GM18517 (cell line): ENCODE data around the gene CTNNA3.

Experiments
- ATAC-seq: cut with Tn5 transposase; IDR thresholded peaks from one replicate; pipeline ENCODE4 v1.9.1; 2021; ENCODE audit warnings: mild to moderate bottlenecking, moderate library complexity; ENCODE audit not compliant: unreplicated experiment

CTNNA3 gene

DNA sequence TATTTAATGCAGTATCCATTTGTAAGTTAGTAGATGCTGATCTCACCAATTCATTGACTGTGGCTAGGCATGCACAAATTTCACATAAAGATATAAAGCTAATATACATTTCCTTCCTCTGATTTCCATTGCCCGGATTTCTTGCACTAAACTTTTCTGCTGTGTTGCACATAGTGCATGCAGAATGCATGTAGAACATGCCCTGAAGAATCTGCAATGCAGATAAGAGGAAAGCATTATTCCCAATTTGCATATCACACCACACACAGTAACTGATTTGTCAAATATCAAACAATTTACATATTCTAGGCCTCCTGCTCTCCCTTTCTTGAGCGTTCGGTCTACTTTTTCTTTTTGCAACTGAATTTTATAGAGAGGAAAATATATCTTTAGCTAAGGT is 646.0 kb downstream of the CTNNA3 start:
- ATAC-seq, result no peak

DNA sequence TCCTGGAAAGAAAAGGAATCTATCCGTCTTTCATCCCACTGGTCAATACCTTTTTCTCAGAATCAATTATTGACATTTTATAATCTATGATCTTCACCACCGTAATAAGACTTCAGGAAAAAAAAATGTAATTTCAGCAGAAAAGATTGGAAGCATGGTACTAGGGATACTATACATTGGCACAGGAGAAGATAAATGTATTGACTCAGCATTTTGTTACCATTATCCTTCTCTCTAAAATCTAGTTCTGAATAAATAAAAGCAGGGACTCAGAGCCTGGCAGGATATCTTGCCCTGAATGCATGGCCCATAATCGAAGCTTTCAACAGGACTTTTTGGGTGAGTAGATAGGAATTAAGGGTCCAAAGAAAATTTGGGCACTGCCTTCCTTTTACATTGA is 649.5 kb downstream of the CTNNA3 start:
- no peak for ATAC-seq

DNA sequence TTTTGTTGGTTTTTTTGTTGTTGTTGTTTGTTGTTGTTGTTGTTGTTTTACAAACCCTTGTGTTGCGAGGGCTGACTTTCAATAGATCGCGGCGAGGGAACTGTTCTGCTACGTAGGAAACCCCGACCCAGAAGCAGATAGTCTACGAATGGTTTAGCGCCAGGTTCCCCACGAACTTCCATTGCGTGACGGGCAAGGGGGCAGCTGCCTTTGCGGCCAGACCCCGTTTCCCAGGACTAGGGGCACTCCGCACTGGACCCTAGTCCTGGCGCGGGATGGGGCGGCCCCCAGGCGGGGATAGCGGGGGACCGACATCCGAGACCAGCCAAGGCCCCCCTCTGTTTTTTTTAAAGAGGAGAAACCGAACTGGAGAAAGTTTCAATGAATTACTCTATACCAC is 650.6 kb downstream of the CTNNA3 start:
- no peak for ATAC-seq

DNA sequence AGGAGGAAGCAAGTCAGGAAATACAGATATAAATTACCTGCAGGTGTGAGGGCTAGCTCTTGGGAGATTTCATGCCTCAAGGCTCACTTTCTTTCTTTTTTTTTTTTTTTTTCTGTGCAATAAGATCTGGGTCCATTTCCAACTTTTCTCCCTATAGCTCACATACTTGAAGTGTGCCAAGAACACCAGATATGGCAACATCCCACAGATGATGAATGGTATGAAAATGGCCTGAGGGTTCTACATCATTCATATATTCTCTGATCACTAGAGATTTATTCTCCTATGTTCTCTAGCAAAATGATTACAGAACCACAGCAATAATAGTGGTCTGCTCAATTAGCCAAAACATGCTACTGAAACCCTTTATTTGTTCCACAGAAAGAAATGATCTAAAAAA is 653.0 kb downstream of the CTNNA3 start:
- no peak for ATAC-seq

DNA sequence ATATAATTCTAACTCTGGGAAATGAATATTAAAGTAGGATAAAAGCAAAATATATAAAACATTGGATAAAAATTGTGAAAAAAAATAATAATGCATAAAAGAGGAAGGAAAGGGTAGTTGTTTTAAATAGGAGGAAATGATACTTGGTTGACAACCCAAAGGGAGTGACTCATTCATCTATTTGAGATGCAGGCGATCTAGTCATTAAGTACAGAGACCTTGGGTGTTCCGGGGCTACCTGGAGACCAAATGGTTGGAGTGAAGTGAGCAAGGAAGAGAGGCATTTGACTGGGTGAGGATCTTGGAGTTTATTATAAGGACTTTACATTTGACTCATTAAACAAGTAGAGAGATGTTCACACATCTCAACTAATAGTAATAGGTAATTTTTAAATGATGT is 659.2 kb downstream of the CTNNA3 start:
- no peak for ATAC-seq

DNA sequence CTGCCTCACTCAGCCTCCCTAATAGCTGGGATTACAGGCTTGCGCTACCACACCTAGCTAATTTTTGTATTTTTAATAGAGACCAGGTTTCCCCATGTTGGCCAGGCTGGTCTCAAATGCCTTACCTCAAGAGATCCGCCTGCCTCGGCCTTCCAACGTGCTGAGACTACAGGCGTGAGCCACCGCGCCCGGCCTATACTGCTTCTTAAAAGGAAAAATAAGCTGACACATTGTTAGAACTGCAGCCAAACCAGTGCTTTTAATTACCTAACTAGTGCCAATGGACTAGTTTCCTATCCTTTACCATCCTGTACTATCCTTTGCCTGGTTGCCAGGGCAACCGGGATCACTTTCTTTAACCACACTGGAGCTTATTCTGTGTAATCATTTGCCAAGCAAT is 662.1 kb downstream of the CTNNA3 start:
- ATAC-seq, result no peak

DNA sequence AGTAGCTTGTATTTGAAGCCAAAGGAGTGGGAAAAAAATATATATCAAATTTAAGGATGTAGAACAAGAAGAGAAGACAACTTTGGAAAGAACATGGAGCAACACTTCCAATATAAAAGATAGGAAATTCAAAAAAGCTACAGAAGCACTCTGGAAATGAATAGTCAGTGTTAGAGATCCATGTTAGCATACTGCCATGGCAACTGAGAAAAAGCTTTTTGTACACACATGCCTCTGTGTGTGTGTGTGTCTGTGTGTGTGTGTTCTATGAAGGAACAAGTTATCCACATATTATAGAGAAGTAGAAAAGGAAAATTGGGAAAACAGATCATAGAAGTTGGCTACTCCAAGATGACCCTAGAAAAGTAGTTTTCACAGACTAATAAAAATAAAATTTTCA is 673.9 kb downstream of the CTNNA3 start:
- ATAC-seq, result no peak

- ATAC-seq, result no peak
Measured at GRCh38 chr10:67017218-67017617, 678.8 kb downstream of the CTNNA3 start.

GRCh38 chr10:67015225-67015624 is 680.8 kb downstream of the CTNNA3 start:
- ATAC-seq, result no peak

DNA sequence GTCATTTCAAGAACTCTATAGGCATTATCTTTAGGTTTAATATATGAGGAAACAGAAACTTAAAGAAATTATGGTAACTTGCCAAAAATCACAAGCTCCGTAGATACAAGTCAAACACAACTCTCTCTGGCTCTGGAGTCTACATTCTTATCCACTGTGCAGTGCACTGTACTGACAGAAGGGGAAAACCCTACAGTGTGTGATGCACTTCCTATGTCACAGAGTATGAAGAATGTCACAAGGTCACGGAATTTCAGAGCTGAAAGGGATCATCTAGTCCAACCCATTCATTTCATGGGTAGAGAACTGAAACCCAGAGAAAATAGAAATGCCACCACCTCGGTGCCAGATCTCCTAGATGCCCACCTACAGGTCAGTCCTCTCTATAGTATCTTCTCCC is 684.0 kb downstream of the CTNNA3 start:
- no peak for ATAC-seq

GRCh38 chr10:67011480-67011879 is 684.5 kb downstream of the CTNNA3 start:
- no peak for ATAC-seq

DNA sequence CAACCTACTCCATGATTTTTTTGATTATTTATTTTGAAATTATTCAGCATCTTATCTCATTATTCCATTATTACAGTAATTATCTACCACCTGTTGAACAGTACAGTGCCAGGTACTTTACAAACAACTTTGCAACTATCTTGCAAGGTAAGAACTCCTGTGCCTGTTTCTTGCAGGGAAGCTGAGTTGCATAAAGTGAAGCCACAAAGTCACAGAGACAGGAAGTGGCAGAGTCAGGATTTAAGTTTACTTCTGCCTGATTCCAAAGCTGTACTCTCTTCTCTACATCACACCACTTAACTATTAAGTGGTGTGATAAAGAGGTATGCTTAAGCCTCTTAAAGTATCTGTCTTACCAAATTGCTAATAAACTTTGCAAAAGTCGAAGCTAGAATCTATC is 690.0 kb downstream of the CTNNA3 start:
- no peak for ATAC-seq

- no peak for ATAC-seq
Measured at GRCh38 chr10:67004690-67005089, 691.3 kb downstream of the CTNNA3 start.

DNA sequence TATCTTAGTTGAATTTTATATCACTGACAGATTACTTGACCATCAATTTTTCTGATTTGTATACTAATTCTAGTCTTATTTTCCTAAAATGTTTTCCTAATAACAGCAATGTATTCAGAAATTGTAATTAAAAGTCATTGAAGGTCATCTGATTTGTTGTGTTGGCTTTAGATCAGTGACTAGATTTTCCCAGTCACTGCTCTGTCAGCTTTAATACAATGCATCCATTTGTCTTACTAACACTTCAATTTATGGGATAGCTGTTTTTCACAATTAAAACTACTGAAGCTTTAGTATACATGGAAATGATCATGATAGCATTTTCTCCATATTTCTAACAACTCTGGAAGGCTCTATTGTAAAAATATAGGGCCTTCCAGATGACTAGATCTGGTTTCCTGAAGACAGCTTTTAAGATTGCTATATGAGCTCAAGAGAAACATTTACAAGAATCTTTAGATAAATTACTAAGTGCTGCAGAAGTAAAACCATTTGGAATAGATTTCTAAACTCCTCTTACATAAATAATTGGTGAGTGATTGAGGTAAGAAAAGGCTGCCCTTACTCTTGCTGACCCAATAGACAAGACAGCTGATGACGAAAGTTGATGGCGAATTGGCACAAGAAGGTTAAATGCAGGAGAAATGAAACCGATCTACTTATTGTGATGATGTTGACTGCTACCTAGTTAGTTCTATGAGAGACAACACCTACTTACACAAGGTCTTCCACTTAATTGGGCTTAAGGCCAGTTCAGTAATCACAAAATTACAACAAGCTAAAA is 696.0 kb downstream of the CTNNA3 start:
- ATAC-seq, result no peak

DNA sequence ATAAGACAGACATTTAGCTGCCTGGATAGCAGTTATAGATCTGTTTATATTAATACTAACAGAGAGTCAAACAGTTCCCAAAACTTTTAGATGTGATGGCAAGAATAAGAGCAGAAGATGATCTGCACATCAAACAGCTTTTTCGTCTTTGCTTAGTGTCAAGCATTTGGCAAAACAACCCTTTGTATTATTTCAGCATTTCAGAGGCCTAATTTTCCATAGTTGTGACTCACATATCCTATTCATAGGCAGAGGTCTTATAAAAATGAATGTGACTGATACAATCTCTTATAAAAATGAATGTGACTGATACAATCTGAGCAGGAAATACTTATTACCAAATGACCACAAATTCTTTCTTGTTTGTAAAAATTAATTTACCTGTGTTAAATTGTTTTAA is 699.0 kb downstream of the CTNNA3 start:
- ATAC-seq, result no peak

DNA sequence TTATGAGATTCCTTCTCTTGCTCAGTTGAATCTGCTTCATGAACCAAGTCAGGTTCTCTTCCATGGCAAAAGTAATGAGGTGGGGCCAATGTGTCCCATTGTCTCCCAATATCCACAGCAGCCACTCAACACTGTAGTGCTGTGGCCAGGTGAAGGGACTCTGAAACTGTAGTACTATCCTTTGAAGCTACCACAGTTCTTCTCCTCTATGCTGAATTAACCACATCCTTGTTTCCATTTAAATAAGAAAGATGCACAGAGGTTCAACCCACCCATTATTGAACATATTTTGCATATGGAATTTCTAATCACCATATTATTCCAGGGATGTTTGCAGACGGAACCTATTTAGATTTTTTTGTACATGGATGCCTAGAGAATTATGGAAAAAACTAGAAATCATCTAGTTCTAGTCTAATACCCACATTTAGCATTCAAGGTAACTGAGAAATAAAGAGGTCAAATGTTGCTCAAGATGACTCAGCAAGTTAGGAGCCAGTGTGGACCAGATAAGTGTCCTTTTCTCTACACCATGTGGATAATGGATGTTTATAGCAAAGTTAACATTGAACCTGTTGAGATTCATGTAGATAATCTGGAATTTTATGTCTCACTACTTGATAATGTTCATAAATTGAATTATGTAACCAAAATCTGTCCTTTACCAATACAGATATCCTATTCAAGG is 705.7 kb downstream of the CTNNA3 start:
- ATAC-seq, result no peak

- ATAC-seq, result no peak
Measured at GRCh38 chr10:66983475-66983818, 712.5 kb downstream of the CTNNA3 start.

- no peak for ATAC-seq
Measured at GRCh38 chr10:66982792-66983474, 713.1 kb downstream of the CTNNA3 start.

GRCh38 chr10:66982053-66982420 is 714.0 kb downstream of the CTNNA3 start:
- ATAC-seq, result no peak

DNA sequence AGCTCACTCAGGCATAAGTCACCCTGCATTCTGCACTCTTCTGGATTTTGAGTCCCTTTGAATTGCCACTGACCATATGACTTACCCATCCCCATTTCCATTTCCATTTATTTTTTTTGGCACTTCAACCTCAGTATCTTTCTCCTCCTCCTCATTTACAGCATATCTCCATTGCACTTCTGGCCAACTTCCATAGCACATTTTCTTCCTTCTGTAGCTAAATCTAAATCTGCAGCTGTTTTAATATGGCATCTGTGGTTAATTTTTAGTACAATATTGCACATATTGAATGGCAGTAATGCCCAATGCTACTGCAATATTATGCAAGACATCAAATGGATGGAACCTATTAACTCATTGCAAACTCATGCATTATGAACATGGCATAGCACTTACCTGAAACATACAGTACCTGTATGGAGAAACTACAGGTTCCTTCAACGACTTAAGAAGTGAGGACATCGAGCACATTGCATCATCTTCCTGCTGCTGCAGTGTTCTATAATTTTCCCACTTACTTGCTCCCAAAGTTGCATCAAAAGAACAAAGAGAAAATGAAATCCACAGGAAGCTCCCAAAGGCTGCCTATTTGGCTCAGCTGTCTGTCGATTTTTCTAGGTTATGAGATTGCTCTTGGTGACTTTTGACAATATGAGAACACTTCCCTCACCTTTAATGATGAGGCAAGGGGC is 714.5 kb downstream of the CTNNA3 start:
- ATAC-seq, result no peak

DNA sequence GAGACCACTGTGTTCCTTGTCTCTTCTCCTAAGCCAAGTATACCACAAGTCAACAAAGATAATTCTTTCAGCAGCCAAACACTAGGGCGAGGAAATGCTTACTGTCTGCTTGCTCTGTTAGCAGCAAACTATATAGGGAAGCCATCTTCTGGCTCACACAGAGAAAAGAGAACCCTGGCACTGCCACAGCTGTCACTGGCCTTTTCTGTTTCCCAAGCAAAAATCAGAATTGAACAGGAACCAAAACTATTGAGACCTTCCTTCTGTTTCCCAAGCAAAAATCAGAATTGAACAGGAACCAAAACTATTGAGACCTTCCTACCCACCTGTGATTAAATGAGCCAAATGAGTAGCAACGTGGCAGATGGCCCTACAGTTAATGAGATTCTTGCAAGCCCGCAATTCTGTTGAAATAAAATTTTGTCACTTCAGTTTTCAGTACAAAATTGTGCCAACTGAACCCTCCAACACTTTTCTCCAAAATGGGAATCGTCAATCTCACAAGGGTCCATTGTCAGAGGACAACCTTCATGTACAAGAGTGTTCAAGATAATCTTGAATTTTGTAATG is 715.7 kb downstream of the CTNNA3 start:
- no peak for ATAC-seq
